H1 (cell line): ENCODE results near the gene FGF11. TPM values are rescaled to one million over a fixed set of nuclear protein-coding genes. Genes with fewer than 3 reads are reported as not detected.

ENCODE experiments used
- CTCF ChIA-PET: fragments of 300-600 bp; sonication (Branson Sonifier 250); formaldehyde crosslinking; loops from one replicate; lab custom pipeline; 2021; ENCODE audit not compliant: partially characterized antibody; lab: Charles Lee
- POLR2A ChIA-PET: fragments of 300-600 bp; sonication (Branson Sonifier 250); formaldehyde crosslinking; loops from one replicate; lab custom pipeline; 2021; ENCODE audit warnings: inconsistent platforms; ENCODE audit not compliant: partially characterized antibody; lab: Charles Lee
- DNase-seq, 2 experiments: peaks; one replicate each; pipeline versions ENCODE4 v3.0.0 to v3.0.0-alpha.2; 2010 to 2022; ENCODE audit warnings: low spot score in 2 of 2, low read depth in 1 of 2, mixed read lengths in 1 of 2
- FAIRE-seq: peaks from 2 replicates; lab custom pipeline; 2011; peaks lifted over from hg19 to GRCh38; lab: Jason Lieb, UNC
- H2AFZ ChIP-seq: 2 replicates; pipeline ENCODE4 v1.8.1; 2012; ENCODE audit warnings: low read length, inconsistent platforms
- H2AK5ac ChIP-seq: 2 replicates; pipeline ENCODE4 v1.6.1; 2013; ENCODE audit warnings: low read depth, low read length
- H2BK120ac ChIP-seq: replicated peaks from 2 replicates; pipeline ENCODE3; 2013; ENCODE audit warnings: low read depth, low read length, inconsistent platforms
- H2BK12ac ChIP-seq: 2 replicates; pipeline ENCODE4 v1.6.1; 2013; ENCODE audit warnings: low read depth, low read length
- H2BK15ac ChIP-seq: 2 replicates; pipeline ENCODE4 v1.6.1; 2013; ENCODE audit warnings: low read length
- H2BK20ac ChIP-seq: 2 replicates; pipeline ENCODE4 v1.6.1; 2013; ENCODE audit warnings: low read length
- H2BK5ac ChIP-seq: 2 replicates; pipeline ENCODE4 v1.6.1; 2013; ENCODE audit warnings: low read depth, low read length
- H3K14ac ChIP-seq: 2 replicates; pipeline ENCODE4 v1.6.1; 2013; ENCODE audit warnings: inconsistent platforms; ENCODE audit not compliant: insufficient read length
- H3K18ac ChIP-seq: 2 replicates; pipeline ENCODE4 v1.6.1; 2013; ENCODE audit warnings: low read length; ENCODE audit errors: extremely low read depth
- H3K23ac ChIP-seq: 2 replicates; pipeline ENCODE4 v1.6.1; 2013; ENCODE audit warnings: inconsistent platforms; ENCODE audit not compliant: insufficient read length
- H3K23me2 ChIP-seq: 2 replicates; pipeline ENCODE4 v1.6.1; 2013; ENCODE audit warnings: low read depth, low read length
- H3K27ac ChIP-seq: 2 replicates; pipeline ENCODE4 v1.6.1; 2011; ENCODE audit warnings: low read depth, low read length, inconsistent platforms
- H3K27me3 ChIP-seq, 4 experiments: replicated peaks in 1 of 4; 1 replicate in 1 of 4; 2 replicates in 3 of 4; pipeline versions ENCODE4 v1.6.1 to v1.8.1; 2011 to 2013; ENCODE audit warnings: low read length in 3 of 4, mild to moderate bottlenecking in 3 of 4, inconsistent platforms in 2 of 4, mixed read lengths in 2 of 4, moderate library complexity in 1 of 4; ENCODE audit not compliant: control insufficient read depth in 3 of 4, insufficient read depth in 3 of 4; ENCODE audit errors: extremely low read depth in 1 of 4
- H3K36me3 ChIP-seq, 4 experiments: 2 replicates each; pipeline versions ENCODE4 v1.6.1 to v1.8.1; 2011 to 2013; ENCODE audit warnings: mild to moderate bottlenecking in 4 of 4, low read length in 3 of 4, moderate library complexity in 2 of 4, control low read depth in 1 of 4, inconsistent platforms in 1 of 4; ENCODE audit not compliant: insufficient read depth in 4 of 4, control insufficient read depth in 2 of 4
- H3K4ac ChIP-seq: replicated peaks from 2 replicates; pipeline ENCODE3; 2013; ENCODE audit warnings: low read length, low read depth, mixed read lengths, inconsistent platforms; ENCODE audit not compliant: insufficient read length
- H3K4me1 ChIP-seq, 4 experiments: replicated peaks in 1 of 4; 1 replicate in 1 of 4; 2 replicates in 3 of 4; pipeline versions ENCODE4 v1.6.1 to v1.8.1; 2011 to 2013; ENCODE audit warnings: low read length in 3 of 4, inconsistent platforms in 2 of 4, mixed read lengths in 1 of 4; ENCODE audit not compliant: insufficient read depth in 4 of 4, control insufficient read depth in 3 of 4
- H3K4me2 ChIP-seq, 2 experiments: 2 replicates each; pipeline versions ENCODE4 v1.6.1 to v1.8.1; 2011 to 2013; ENCODE audit warnings: low read depth in 2 of 2, low read length in 2 of 2, control low read depth in 1 of 2, inconsistent platforms in 1 of 2, mild to moderate bottlenecking in 1 of 2; ENCODE audit not compliant: insufficient read depth in 1 of 2
- H3K4me3 ChIP-seq, 4 experiments: fragments of 200-600, 300-600 bp in 1 of 4; sonication (generic), shearing (Covaris generic), sonication (Bioruptor Twin) in 1 of 4; 2 replicates each; pipeline versions ENCODE4 v1.5.1 to v1.8.1; 2011 to 2016; ENCODE audit warnings: low read length in 4 of 4, low read depth in 3 of 4, control low read depth in 2 of 4, inconsistent platforms in 2 of 4, mild to moderate bottlenecking in 2 of 4, mixed read lengths in 1 of 4, moderate library complexity in 1 of 4; ENCODE audit not compliant: insufficient read depth in 2 of 4; ENCODE audit errors: extremely low read depth in 1 of 4
- H3K56ac ChIP-seq: replicated peaks from 2 replicates; pipeline ENCODE3; 2013; ENCODE audit warnings: low read depth, mild to moderate bottlenecking, mixed read lengths, low read length, inconsistent platforms; ENCODE audit not compliant: insufficient read length
- H3K79me1 ChIP-seq: 2 replicates; pipeline ENCODE4 v1.6.1; 2013; ENCODE audit warnings: low read depth, low read length, control low read depth
- H3K79me2 ChIP-seq, 2 experiments: 2 replicates each; pipeline versions ENCODE4 v1.6.1 to v1.8.1; 2012 to 2013; ENCODE audit warnings: low read length in 2 of 2, mild to moderate bottlenecking in 2 of 2, inconsistent platforms in 1 of 2; ENCODE audit not compliant: insufficient read depth in 2 of 2, control insufficient read depth in 1 of 2
- H3K9ac ChIP-seq, 4 experiments: replicated peaks in 1 of 4; 1 replicate in 1 of 4; 2 replicates in 3 of 4; pipeline versions ENCODE4 v1.6.1 to v1.8.1; 2011 to 2013; ENCODE audit warnings: low read depth in 3 of 4, low read length in 3 of 4, control low read depth in 2 of 4, mild to moderate bottlenecking in 2 of 4, moderate library complexity in 2 of 4, inconsistent platforms in 1 of 4; ENCODE audit errors: extremely low read depth in 1 of 4
- H3K9me3 ChIP-seq, 2 experiments: 2 replicates each; pipeline versions ENCODE4 v1.6.1 to v1.8.1; 2012 to 2013; ENCODE audit warnings: mild to moderate bottlenecking in 2 of 2, moderate library complexity in 2 of 2, control low read depth in 1 of 2, inconsistent platforms in 1 of 2, low read depth in 1 of 2, low read length in 1 of 2, mixed read lengths in 1 of 2; ENCODE audit not compliant: insufficient read depth in 2 of 2
- H4K20me1 ChIP-seq, 2 experiments: replicated peaks in 1 of 2; 2 replicates each; pipeline versions ENCODE3 to v1.8.1; 2011 to 2013; ENCODE audit warnings: inconsistent platforms in 2 of 2, low read length in 2 of 2, mild to moderate bottlenecking in 1 of 2; ENCODE audit not compliant: insufficient read depth in 2 of 2, control insufficient read depth in 1 of 2
- H4K5ac ChIP-seq: 2 replicates; pipeline ENCODE4 v1.6.1; 2013; ENCODE audit warnings: low read length, low read depth, mixed read lengths, inconsistent platforms; ENCODE audit not compliant: insufficient read length
- H4K8ac ChIP-seq: 2 replicates; pipeline ENCODE4 v1.8.0; 2013; ENCODE audit warnings: mild to moderate bottlenecking, moderate library complexity, low read length, inconsistent platforms; ENCODE audit not compliant: insufficient read depth; ENCODE audit errors: extremely low read depth
- H4K91ac ChIP-seq: replicated peaks from 2 replicates; pipeline ENCODE3; 2013; ENCODE audit warnings: low read length, mixed read lengths, inconsistent platforms; ENCODE audit not compliant: insufficient read length
- ASH2L ChIP-seq: fragments of 200-600, 300-600 bp; sonication (generic); IDR thresholded peaks from one replicate; pipeline ENCODE4 v1.7.1; 2017; ENCODE audit warnings: low read length
- BRCA1 ChIP-seq: IDR thresholded peaks from 2 replicates; pipeline ENCODE4 v1.6.1; 2012; ENCODE audit warnings: low read depth, low read length, improper control_type of control experiment
- CBX8 ChIP-seq: fragments of 300-800, 300-1000 bp; sonication (generic); IDR thresholded peaks from 2 replicates; pipeline ENCODE4 v1.7.1; 2016; ENCODE audit warnings: low read depth, low read length, borderline replicate concordance
- CEBPB ChIP-seq: IDR thresholded peaks from 2 replicates; pipeline ENCODE4 v1.6.1; 2012; ENCODE audit warnings: low read depth, low read length
- CHD2 ChIP-seq: IDR thresholded peaks from 2 replicates; pipeline ENCODE4 v1.6.1; 2012; ENCODE audit warnings: low read length, improper control_type of control experiment
- GTF2F1 ChIP-seq: IDR thresholded peaks from 2 replicates; pipeline ENCODE4 v1.6.1; 2012; ENCODE audit warnings: low read depth, low read length, improper control_type of control experiment, borderline replicate concordance
- KDM5A ChIP-seq: fragments of 200-600 bp; IDR thresholded peaks from 2 replicates; pipeline ENCODE4 v1.7.1; 2012; ENCODE audit warnings: mild to moderate bottlenecking, low read length, inconsistent platforms, mixed read lengths
- MAFK ChIP-seq: IDR thresholded peaks from 2 replicates; pipeline ENCODE4 v1.6.1; 2012; ENCODE audit warnings: low read depth, mild to moderate bottlenecking, improper control_type of control experiment, low read length
- NANOG ChIP-seq: IDR thresholded peaks from 2 replicates; pipeline ENCODE4 v1.6.1; 2011; ENCODE audit warnings: low read length, low read depth, mild to moderate bottlenecking, inconsistent platforms; ENCODE audit not compliant: insufficient read depth, poor library complexity, severe bottlenecking
- NRF1 ChIP-seq: IDR thresholded peaks from 2 replicates; pipeline ENCODE4 v1.6.1; 2011; ENCODE audit warnings: mild to moderate bottlenecking, low read depth, low read length, improper control_type of control experiment
- RFX5 ChIP-seq: IDR thresholded peaks from 2 replicates; pipeline ENCODE4 v1.6.1; 2011; ENCODE audit warnings: low read depth, low read length, improper control_type of control experiment, borderline replicate concordance
- RXRA ChIP-seq: IDR thresholded peaks from 2 replicates; pipeline ENCODE4 v1.6.1; 2011; ENCODE audit warnings: low read depth, mild to moderate bottlenecking, low read length, moderate library complexity; ENCODE audit not compliant: insufficient read depth
- TAF7 ChIP-seq: optimal IDR thresholded peaks from 2 replicates; pipeline ENCODE3; 2011; ENCODE audit warnings: low read depth, mild to moderate bottlenecking, inconsistent platforms, low read length, moderate library complexity, borderline replicate concordance
- TEAD4 ChIP-seq: IDR thresholded peaks from 2 replicates; pipeline ENCODE4 v1.6.1; 2012; ENCODE audit warnings: low read depth, low read length, inconsistent platforms, mixed read lengths
- ZNF274 ChIP-seq: IDR thresholded peaks from 2 replicates; pipeline ENCODE4 v1.7.0; 2012; ENCODE audit warnings: low read length, borderline replicate concordance; ENCODE audit errors: extremely low read depth
- WGBS, 2 experiments: shearing (Covaris generic) in 1 of 2; methylation state at CpG; one replicate each; pipeline versions ENCODE4 v1.1.6 to v1.1.7; 2013 to 2015; ENCODE audit warnings: low lambda C conversion rate in 2 of 2, mixed read lengths in 2 of 2, inconsistent platforms in 1 of 2, low coverage in 1 of 2, missing lambda C conversion rate in 1 of 2; ENCODE audit not compliant: insufficient replicate concordance in 2 of 2, insufficient coverage in 1 of 2, insufficient read length in 1 of 2; ENCODE audit errors: extremely low coverage in 1 of 2, missing lambda C conversion rate in 1 of 2; 5-methylcytosine and 5-hydroxymethylcytosine counted together
- polyA plus RNA-seq, 7 experiments: library from polyadenylated mRNA; depleted of rRNA in 3 of 7; stranded (reverse) in 5 of 7; unstranded in 2 of 7; fragments of >200 nt in 5 of 7; fragments of 200-250 nt in 2 of 7; gene quantifications; 1 replicate in 5 of 7; 2 replicates in 1 of 7; 4 replicates in 1 of 7; pipeline versions ENCODE4 v1.2.1 to v1.2.3, GENCODE V29; 2011 to 2013; ENCODE audit warnings: missing spikeins in 2 of 7, mixed read lengths in 2 of 7
- total RNA-seq: library from RNA; stranded (reverse); fragmentation: NEBNext Ultra II Directional; extraction: Animal tissue kit (Norgen Biotek cat#: 25700); gene quantifications from 2 replicates; pipeline ENCODE4 v1.2.1, GENCODE V29; 2021

Gene FGF11
- total and polyA plus RNA-seq, 2 of the 8 experiments (the other 6 are each of a cell fraction or from before 2014, with no cell fraction given) = 11.8 to 26.1 TPM

DNA sequence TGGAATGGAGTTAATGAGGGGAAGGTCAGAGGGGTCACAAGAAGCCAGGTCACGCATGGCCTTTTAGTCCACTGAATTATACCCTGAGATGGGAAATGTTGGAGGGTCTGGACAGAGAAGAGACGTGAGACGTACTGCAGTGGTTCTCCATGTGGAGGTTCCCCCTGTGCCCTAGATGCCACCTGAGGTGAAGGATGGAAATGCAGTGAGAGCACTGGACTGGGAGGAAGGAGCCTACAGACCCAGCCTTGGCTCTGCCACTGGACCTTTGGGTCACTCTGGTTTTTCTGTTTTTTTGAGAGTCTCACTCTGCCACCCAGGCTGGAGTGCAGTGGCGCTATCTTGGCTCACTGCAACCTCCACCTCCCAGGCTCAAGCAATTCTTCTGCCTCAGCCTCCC lies 43.2 kb upstream of the FGF11 start:
- Histone ChIP-seq H3K9me3 (no peaks in the 10 kb centered on the region), H2BK20ac (no peak overlapping the region), H2AK5ac (no peak overlapping the region), H3K23me2 (peaks cover 14% of the 10 kb centered on the region; the same call in 1 of the 2 replicates), H3K18ac (no peak overlapping the region), H4K8ac (no peak overlapping the region), H2BK5ac (no peak overlapping the region), H3K4me1 (peaks cover 0 to 9% (median 3%) of the 10 kb centered on the region in 4 experiments; a peak in 4 of 7 replicates), H3K36me3 (peaks cover 0 to 6% (median 1%) of the 10 kb centered on the region in 4 experiments; a peak in 3 of 8 replicates), H4K20me1 (peaks cover 0 to 2% of the 10 kb centered on the region in 2 experiments), H3K27me3 (no peaks in the 10 kb centered on the region), H2BK15ac (no peak overlapping the region), H2AFZ (no peak overlapping the region), H3K79me2 (no peaks in the 10 kb centered on the region), H3K4me3 (no peak overlapping the region), H2BK12ac (no peak overlapping the region), H4K91ac (no peak overlapping the region), H3K4ac (no peak overlapping the region), H3K9ac (no peak overlapping the region), H3K14ac (no peak overlapping the region), H3K56ac (no peak overlapping the region), H4K5ac (no peak overlapping the region), H3K79me1 (no peaks in the 10 kb centered on the region; the same call in 1 of the 2 replicates), H3K4me2 (no peak overlapping the region), H2BK120ac (no peak overlapping the region), H3K27ac (no peak overlapping the region), H3K23ac (no peak overlapping the region)
- WGBS, 2 experiments = 73% methylated on average over 4 of the region's 4 CpGs; no CpG with 5 or more reads in 1 of the 2 experiments
- ChIA-PET CTCF (interaction anchor here (0.8 to 1.8 kb wide), 4 partner anchors 8 to 115 kb away, joined by 3 to 7 read pairs (median 4); partner anchors contain the start of genes SLC2A4 and TMEM256), POLR2A (interaction anchor here (1.0 to 2.4 kb wide), 2 partner anchors 12 to 39 kb away, joined by 3 to 5 read pairs; partner anchors contain the start of gene TMEM102)
- no peak for FAIRE-seq
- DNase-seq = no peak
- no peak for TF ChIP-seq RXRA
- no peak for TF ChIP-seq RFX5
- no peak for TF ChIP-seq ZNF274
- no peak for TF ChIP-seq NRF1
- TF ChIP-seq GTF2F1 = no peak
- no peak for TF ChIP-seq TAF7
- no peak for TF ChIP-seq TEAD4
- no peak for TF ChIP-seq ASH2L
- TF ChIP-seq CEBPB = no peak
- TF ChIP-seq CHD2 = no peak
- no peak for TF ChIP-seq CBX8
- TF ChIP-seq KDM5A = no peak
- TF ChIP-seq BRCA1 = no peak
- TF ChIP-seq MAFK = no peak
- TF ChIP-seq NANOG = no peak
